Testis (tissue), 3 donors: ENCODE results near the gene H2BK1. TPM values are rescaled to one million over a fixed set of nuclear protein-coding genes. Genes with fewer than 3 reads are reported as not detected.

Source experiments
- DNase-seq: peaks from one replicate; pipeline ENCODE4 v3.0.0-alpha.2; 2019
- H3K27ac ChIP-seq, 2 donors: fragments of 200-600 bp; sonication (generic); one replicate each; pipeline ENCODE4 v1.5.1; 2019
- H3K27me3 ChIP-seq: fragments of 200-600 bp; sonication (generic); one replicate; pipeline ENCODE4 v1.5.1; 2019
- H3K36me3 ChIP-seq: fragments of 200-600 bp; sonication (generic); one replicate; pipeline ENCODE4 v1.5.1; 2017; ENCODE audit warnings: low read depth; ENCODE audit errors: missing control alignments
- H3K4me1 ChIP-seq: fragments of 200-600 bp; sonication (generic); one replicate; pipeline ENCODE4 v1.5.1; 2019
- H3K4me3 ChIP-seq, 2 donors: fragments of 200-600 bp; sonication (generic); one replicate each; pipeline ENCODE4 v1.5.1; 2017 to 2019
- H3K9me3 ChIP-seq: fragments of 200-600 bp; sonication (generic); one replicate; pipeline ENCODE4 v1.5.1; 2017
- POLR2A ChIP-seq: fragments of 450-650 bp; IDR thresholded peaks from one replicate; pipeline ENCODE4 v1.6.1; 2017; ENCODE audit warnings: antibody characterized with exemption, mild to moderate bottlenecking, moderate library complexity
- WGBS, 2 donors: methylation state at CpG; one replicate each; pipeline ENCODE4 v1.1.5; 2018; 5-methylcytosine and 5-hydroxymethylcytosine counted together
- intact Hi-C: fragments of 100-400 bp; cut with DNase I; formaldehyde crosslinking; loops from one replicate; pipeline ENCODE4 v1.15.1; 2023; ENCODE audit warnings: low total_unique reads
- polyA plus RNA-seq: library from polyadenylated mRNA; stranded (reverse); fragments of 350-450 nt; fragmentation: Illumina TruSeq; extraction: RNeasy Lipid Tissue Mini Kit (QIAGEN cat#74804); gene quantifications from one replicate; pipeline ENCODE4 v1.2.3, GENCODE V29; 2014; ENCODE audit warnings: low read depth, low replicate concordance; ENCODE audit not compliant: insufficient read depth
- total RNA-seq, 2 donors: library from RNA; depleted of rRNA; stranded (reverse); fragments of >200 nt; gene quantifications; one replicate each; pipeline ENCODE4 v1.2.3, GENCODE V29; 2016
- TF ChIP-seq, protein P1 (sequence below), 3 experiments: fragments of 450-650 bp in 2 of 3; fragments of 200-600 bp in 1 of 3; sonication (generic) in 1 of 3; IDR thresholded peaks; one replicate each; pipeline ENCODE4 v1.5.1; 2016 to 2019; ENCODE audit warnings: antibody characterized with exemption in 3 of 3, mild to moderate bottlenecking in 2 of 3, moderate library complexity in 1 of 3

The H2BK1 gene
- total and polyA plus RNA-seq, 3 donors from 2014 or later = not detected

DNA sequence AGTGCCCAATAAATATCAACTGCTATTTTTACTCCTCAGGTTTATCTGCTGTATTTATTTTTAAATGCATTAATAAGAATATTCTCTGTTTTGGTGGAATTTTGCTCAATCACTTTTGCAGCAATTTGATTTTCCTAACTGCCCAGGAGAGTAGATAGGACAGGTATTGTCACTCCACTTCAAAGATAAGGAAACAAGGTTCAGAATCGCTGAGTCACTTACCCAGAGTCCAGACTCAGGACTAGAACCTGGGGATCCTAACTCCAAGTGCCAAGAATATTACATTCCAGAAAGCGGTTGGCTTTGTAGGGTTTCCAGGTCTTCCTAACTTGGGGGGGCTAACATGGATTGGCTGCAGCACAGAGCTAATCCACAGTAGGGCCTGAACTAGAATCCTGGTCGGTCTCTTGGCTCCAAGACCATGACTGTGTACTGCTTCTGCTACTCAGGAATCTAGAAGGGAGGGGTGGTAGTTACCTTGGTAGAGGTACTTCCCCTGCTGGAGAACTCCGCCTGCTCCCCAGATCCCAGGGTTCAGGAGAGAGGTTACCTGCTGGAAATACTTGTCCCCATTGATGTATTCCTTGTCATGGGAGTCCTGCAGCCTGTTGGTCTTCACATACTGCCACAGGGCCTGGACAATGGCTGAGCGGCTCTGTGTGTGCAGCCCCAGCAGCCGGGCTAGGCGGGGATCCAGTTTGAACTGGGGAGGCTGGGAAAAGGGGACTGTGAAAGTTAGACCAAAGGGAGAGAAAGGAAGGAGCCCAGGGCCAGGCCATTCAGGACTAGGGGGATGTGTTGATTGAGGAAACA, 30.9 kb upstream of the H2BK1 start:
- intact Hi-C loops = no loop called here
- no peak for DNase-seq

GRCh38 chr7:151240536-151240935, 30.2 kb upstream of the H2BK1 start:
- H3K27ac ChIP-seq = no peak overlapping the region
- peaks cover 10% of the 10 kb centered on the region for H3K4me1 ChIP-seq
- 75 to 77% methylated on average over 4 of the region's 4 CpGs for WGBS, 2 donors
- H3K27me3 ChIP-seq = no peaks in the 10 kb centered on the region
- no peaks in the 10 kb centered on the region for H3K36me3 ChIP-seq
- no peak overlapping the region for H3K4me3 ChIP-seq
- DNase-seq = no peak
- TF ChIP-seq POLR2A = no peak
- TF ChIP-seq, protein P1, sequence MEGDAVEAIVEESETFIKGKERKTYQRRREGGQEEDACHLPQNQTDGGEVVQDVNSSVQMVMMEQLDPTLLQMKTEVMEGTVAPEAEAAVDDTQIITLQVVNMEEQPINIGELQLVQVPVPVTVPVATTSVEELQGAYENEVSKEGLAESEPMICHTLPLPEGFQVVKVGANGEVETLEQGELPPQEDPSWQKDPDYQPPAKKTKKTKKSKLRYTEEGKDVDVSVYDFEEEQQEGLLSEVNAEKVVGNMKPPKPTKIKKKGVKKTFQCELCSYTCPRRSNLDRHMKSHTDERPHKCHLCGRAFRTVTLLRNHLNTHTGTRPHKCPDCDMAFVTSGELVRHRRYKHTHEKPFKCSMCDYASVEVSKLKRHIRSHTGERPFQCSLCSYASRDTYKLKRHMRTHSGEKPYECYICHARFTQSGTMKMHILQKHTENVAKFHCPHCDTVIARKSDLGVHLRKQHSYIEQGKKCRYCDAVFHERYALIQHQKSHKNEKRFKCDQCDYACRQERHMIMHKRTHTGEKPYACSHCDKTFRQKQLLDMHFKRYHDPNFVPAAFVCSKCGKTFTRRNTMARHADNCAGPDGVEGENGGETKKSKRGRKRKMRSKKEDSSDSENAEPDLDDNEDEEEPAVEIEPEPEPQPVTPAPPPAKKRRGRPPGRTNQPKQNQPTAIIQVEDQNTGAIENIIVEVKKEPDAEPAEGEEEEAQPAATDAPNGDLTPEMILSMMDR (IDR thresholded peaks at IDR 0.05) = no peak
- H3K9me3 ChIP-seq = no peaks in the 10 kb centered on the region
- intact Hi-C loops = no loop called here

More for the DNA sequence above, 30.9 kb upstream of the H2BK1 start:
- Histone ChIP-seq H3K36me3 (no peaks in the 10 kb centered on the region), H3K4me3 (no peak overlapping the region), H3K9me3 (no peaks in the 10 kb centered on the region), H3K4me1 (peaks cover 16% of the 10 kb centered on the region), H3K27me3 (no peaks in the 10 kb centered on the region), H3K27ac (no peak overlapping the region)
- TF ChIP-seq, protein P1 (IDR thresholded peaks at IDR 0.05) = no peak
- no peak for TF ChIP-seq POLR2A
- WGBS, 2 donors = 91% methylated on average over 7 of the region's 7 CpGs

DNA sequence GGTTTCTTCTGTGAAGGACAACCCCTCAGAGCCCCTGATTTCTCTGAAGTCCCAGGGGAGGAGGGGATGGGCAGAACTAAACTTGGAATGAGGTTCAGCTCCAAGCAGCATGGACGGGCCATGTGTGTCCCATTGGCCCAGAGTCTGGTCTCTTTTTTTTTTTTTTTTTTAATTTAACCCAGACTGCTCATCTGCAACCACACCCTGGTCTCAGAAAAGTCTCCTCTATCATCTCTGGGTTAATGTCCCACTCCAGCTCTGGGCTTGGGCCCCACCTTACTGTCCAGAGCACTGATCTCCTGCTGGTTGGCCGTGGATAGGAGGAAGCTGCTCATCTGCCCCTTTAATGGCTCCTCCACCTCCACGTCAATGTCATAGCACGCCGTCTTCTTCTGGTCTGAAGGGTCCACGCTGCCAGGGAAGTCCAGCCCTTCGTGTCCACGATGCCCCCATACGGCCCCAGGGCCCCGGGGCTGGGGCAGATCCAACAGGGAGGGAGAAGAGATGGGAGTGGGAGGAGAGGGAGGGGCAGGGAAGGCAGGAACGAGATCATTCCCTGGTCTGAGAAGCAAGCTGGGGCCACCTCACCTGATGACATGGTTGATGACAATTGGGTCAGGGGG, 29.7 kb upstream of the H2BK1 start:
- no peak overlapping the region for H3K4me3 ChIP-seq
- peaks cover 6% of the 10 kb centered on the region for H3K4me1 ChIP-seq
- H3K27me3 ChIP-seq = no peaks in the 10 kb centered on the region
- TF ChIP-seq POLR2A = no peak
- TF ChIP-seq, protein P1 (IDR thresholded peaks at IDR 0.05) = no peak
- WGBS, 2 donors = 52 to 62% methylated on average over 11 of the region's 11 CpGs
- H3K36me3 ChIP-seq = no peaks in the 10 kb centered on the region
- no peaks in the 10 kb centered on the region for H3K9me3 ChIP-seq
- no peak overlapping the region for H3K27ac ChIP-seq
- intact Hi-C loops = no loop called here
- no peak for DNase-seq

GRCh38 chr7:151238924-151239836, 28.9 kb upstream of the H2BK1 start:
- no peaks in the 10 kb centered on the region for H3K27me3 ChIP-seq
- DNase-seq = no peak
- H3K4me1 ChIP-seq = no peaks in the 10 kb centered on the region
- TF ChIP-seq POLR2A = no peak
- TF ChIP-seq, protein P1 (IDR thresholded peaks at IDR 0.05) = no peak
- no peaks in the 10 kb centered on the region for H3K36me3 ChIP-seq
- no peaks in the 10 kb centered on the region for H3K9me3 ChIP-seq
- H3K27ac ChIP-seq = no peak overlapping the region
- no peak overlapping the region for H3K4me3 ChIP-seq
- 90 to 92% methylated on average over 20 to 25 of the region's 25 CpGs for WGBS, 2 donors
- intact Hi-C loops = no loop called here
